Measurements from ENCODE around the gene PHLDB3. TPM values are rescaled to one million over a fixed set of nuclear protein-coding genes. Genes with fewer than 3 reads are reported as not detected.

PHLDB3 gene
- polyA plus RNA-seq, 2 of the 4 experiments (the other 2 are of a cell fraction): 5.5 to 12.0 TPM

DNA sequence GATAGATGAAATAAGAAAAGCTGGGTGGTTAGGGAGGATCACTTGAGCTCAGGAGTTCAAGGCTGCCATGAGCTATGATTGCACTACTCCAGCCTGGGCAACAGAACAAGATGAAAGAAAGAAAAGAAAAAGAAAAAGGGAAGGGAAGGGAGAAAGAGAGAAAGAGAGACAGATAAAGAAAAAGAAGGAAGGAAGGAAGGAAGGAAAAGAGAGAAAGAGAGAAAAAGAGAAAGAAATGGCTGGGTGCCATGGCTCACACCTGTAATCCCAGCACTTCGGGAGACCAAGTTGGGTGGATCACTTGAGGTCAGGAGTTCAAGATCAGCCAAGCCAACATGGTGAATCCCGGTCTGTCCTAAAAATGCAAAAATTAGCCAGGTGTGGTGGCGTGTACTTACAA is 68.8 kb downstream of the PHLDB3 start (continued):
- TF ChIP-seq, protein P1, sequence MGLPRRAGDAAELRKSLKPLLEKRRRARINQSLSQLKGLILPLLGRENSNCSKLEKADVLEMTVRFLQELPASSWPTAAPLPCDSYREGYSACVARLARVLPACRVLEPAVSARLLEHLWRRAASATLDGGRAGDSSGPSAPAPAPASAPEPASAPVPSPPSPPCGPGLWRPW (IDR thresholded peaks at IDR 0.05): no peak

DNA sequence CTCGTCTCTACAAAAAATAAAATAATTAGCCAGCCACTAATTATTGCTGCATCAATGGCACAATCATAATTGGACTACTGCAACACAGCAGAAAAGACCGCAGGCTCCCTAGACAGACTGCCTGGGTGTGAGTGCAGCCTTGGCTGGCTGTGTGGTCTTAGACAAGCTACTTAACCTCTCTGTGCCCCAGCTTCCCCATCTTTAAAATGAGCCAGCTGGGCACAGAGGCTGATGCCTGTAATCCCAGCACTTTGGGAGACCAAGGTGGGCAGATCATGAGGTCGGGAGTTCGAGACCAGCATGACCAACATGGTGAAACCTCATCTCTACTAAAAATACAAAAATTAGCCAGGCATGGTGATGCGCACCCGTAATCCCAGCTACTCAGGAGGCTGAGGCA is 70.9 kb downstream of the PHLDB3 start:
- H3K4me1 ChIP-seq: peaks cover 10% of the 10 kb centered on the region
- no peaks in the 10 kb centered on the region for H3K9me3 ChIP-seq
- whole genome bisulfite sequencing (ENCODE audit: missing lambda C conversion rate): 77% methylated on average over 6 of the region's 6 CpGs
- DNase-seq (ENCODE audit: low read depth in 1 of 2, low spot score in 1 of 2) (no peak), ATAC-seq (no peak), FAIRE-seq (no peak)
- TF ChIP-seq, protein P2, sequence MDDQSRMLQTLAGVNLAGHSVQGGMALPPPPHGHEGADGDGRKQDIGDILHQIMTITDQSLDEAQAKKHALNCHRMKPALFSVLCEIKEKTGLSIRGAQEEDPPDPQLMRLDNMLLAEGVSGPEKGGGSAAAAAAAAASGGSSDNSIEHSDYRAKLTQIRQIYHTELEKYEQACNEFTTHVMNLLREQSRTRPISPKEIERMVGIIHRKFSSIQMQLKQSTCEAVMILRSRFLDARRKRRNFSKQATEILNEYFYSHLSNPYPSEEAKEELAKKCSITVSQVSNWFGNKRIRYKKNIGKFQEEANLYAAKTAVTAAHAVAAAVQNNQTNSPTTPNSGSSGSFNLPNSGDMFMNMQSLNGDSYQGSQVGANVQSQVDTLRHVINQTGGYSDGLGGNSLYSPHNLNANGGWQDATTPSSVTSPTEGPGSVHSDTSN (IDR thresholded peaks at IDR 0.05): no peak
- TF ChIP-seq EHMT2 (IDR thresholded peaks at IDR 0.05; ENCODE audit: low read depth) (no peak), HDAC2 (IDR thresholded peaks at IDR 0.05) (no peak), JUNB (IDR thresholded peaks at IDR 0.05) (no peak), SMC3 (IDR thresholded peaks at IDR 0.05) (no peak), RARB (CRISPR knock-in tag; IDR thresholded peaks at IDR 0.05) (no peak), EHF (CRISPR knock-in tag; IDR thresholded peaks at IDR 0.05) (no peak)
- no peak overlapping the region for H3K27ac ChIP-seq
- H3K4me2 ChIP-seq: no peak overlapping the region
- CTCF ChIA-PET: interaction anchor here (1.1 to 9.9 kb wide), 9 partner anchors 9 to 94 kb away, joined by 3 to 105 read pairs (median 11); no protein-coding TSS in a partner anchor
- H3K4me3 ChIP-seq: no peak overlapping the region
- POLR2A ChIA-PET: interaction anchor here (0.7 kb wide), 2 partner anchors 9 to 435 kb away, joined by 7 to 10 read pairs; no protein-coding TSS in a partner anchor

DNA sequence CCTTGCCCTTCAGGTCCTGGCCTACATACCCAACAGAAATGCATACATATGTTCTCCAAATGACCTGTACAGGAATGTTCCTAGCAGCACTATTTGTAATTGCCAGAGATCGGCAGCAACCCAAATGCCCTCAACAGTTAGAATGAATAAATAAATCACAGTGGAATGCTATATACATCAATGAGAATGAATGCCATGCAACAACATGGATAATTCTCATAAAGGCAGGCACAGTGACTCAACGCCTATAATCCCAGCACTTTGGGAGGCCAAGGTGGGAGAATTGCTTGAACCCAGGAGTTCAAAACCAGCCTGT is 71.2 kb downstream of the PHLDB3 start:
- ATAC-seq (no peak), DNase-seq (ENCODE audit: low read depth in 1 of 2, low spot score in 1 of 2) (no peak), FAIRE-seq (no peak)
- 77% methylated on average over 2 of the region's 2 CpGs for WGBS (ENCODE audit: missing lambda C conversion rate)
- no peaks in the 10 kb centered on the region for H3K9me3 ChIP-seq
- CTCF ChIA-PET: interaction anchor here (1.0 to 9.9 kb wide), 11 partner anchors 8 to 95 kb away, joined by 3 to 105 read pairs (median 10); no protein-coding TSS in a partner anchor
- POLR2A ChIA-PET: interaction anchor here (0.7 kb wide), 2 partner anchors 9 to 434 kb away, joined by 7 to 10 read pairs; no protein-coding TSS in a partner anchor
- no peak overlapping the region for H3K27ac ChIP-seq
- no peak overlapping the region for H3K4me2 ChIP-seq
- H3K4me3 ChIP-seq: no peak overlapping the region
- peaks cover 7% of the 10 kb centered on the region for H3K4me1 ChIP-seq
- no peak for TF ChIP-seq JUN (IDR thresholded peaks at IDR 0.05)
- no peak for TF ChIP-seq HDAC2 (IDR thresholded peaks at IDR 0.05)
- TF ChIP-seq ESRRA (IDR thresholded peaks at IDR 0.05; ENCODE audit: borderline replicate concordance, low read length): no peak
- no peak for TF ChIP-seq KDM1A (IDR thresholded peaks at IDR 0.05; ENCODE audit: low read depth)
- TF ChIP-seq, protein P3, sequence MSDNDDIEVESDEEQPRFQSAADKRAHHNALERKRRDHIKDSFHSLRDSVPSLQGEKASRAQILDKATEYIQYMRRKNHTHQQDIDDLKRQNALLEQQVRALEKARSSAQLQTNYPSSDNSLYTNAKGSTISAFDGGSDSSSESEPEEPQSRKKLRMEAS (IDR thresholded peaks at IDR 0.05): no peak
- no peak for TF ChIP-seq HOXA7 (CRISPR knock-in tag; IDR thresholded peaks at IDR 0.05)
- no peak for TF ChIP-seq ZSCAN20 (CRISPR knock-in tag; IDR thresholded peaks at IDR 0.05)
- no peak for TF ChIP-seq POLR2AphosphoS2 (conservative IDR thresholded peaks at IDR 0.05; ENCODE audit: low read length)
- TF ChIP-seq, protein P4, sequence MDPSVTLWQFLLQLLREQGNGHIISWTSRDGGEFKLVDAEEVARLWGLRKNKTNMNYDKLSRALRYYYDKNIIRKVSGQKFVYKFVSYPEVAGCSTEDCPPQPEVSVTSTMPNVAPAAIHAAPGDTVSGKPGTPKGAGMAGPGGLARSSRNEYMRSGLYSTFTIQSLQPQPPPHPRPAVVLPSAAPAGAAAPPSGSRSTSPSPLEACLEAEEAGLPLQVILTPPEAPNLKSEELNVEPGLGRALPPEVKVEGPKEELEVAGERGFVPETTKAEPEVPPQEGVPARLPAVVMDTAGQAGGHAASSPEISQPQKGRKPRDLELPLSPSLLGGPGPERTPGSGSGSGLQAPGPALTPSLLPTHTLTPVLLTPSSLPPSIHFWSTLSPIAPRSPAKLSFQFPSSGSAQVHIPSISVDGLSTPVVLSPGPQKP (IDR thresholded peaks at IDR 0.05; ENCODE audit: low read depth, low read length): no peak
- no peak for TF ChIP-seq ZC3H11A (IDR thresholded peaks at IDR 0.05)
- no peak for TF ChIP-seq MAFK (IDR thresholded peaks at IDR 0.05; ENCODE audit: partially characterized antibody)
- TF ChIP-seq, protein P5, sequence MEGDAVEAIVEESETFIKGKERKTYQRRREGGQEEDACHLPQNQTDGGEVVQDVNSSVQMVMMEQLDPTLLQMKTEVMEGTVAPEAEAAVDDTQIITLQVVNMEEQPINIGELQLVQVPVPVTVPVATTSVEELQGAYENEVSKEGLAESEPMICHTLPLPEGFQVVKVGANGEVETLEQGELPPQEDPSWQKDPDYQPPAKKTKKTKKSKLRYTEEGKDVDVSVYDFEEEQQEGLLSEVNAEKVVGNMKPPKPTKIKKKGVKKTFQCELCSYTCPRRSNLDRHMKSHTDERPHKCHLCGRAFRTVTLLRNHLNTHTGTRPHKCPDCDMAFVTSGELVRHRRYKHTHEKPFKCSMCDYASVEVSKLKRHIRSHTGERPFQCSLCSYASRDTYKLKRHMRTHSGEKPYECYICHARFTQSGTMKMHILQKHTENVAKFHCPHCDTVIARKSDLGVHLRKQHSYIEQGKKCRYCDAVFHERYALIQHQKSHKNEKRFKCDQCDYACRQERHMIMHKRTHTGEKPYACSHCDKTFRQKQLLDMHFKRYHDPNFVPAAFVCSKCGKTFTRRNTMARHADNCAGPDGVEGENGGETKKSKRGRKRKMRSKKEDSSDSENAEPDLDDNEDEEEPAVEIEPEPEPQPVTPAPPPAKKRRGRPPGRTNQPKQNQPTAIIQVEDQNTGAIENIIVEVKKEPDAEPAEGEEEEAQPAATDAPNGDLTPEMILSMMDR (IDR thresholded peaks at IDR 0.05): no peak
- no peak for TF ChIP-seq JUNB (IDR thresholded peaks at IDR 0.05)
- TF ChIP-seq RAD21 (conservative IDR thresholded peaks at IDR 0.05 in 1 of 2, IDR thresholded peaks at IDR 0.05 in 1 of 2): no peak
- TF ChIP-seq SMC3 (IDR thresholded peaks at IDR 0.05): no peak
- TF ChIP-seq, protein P6, sequence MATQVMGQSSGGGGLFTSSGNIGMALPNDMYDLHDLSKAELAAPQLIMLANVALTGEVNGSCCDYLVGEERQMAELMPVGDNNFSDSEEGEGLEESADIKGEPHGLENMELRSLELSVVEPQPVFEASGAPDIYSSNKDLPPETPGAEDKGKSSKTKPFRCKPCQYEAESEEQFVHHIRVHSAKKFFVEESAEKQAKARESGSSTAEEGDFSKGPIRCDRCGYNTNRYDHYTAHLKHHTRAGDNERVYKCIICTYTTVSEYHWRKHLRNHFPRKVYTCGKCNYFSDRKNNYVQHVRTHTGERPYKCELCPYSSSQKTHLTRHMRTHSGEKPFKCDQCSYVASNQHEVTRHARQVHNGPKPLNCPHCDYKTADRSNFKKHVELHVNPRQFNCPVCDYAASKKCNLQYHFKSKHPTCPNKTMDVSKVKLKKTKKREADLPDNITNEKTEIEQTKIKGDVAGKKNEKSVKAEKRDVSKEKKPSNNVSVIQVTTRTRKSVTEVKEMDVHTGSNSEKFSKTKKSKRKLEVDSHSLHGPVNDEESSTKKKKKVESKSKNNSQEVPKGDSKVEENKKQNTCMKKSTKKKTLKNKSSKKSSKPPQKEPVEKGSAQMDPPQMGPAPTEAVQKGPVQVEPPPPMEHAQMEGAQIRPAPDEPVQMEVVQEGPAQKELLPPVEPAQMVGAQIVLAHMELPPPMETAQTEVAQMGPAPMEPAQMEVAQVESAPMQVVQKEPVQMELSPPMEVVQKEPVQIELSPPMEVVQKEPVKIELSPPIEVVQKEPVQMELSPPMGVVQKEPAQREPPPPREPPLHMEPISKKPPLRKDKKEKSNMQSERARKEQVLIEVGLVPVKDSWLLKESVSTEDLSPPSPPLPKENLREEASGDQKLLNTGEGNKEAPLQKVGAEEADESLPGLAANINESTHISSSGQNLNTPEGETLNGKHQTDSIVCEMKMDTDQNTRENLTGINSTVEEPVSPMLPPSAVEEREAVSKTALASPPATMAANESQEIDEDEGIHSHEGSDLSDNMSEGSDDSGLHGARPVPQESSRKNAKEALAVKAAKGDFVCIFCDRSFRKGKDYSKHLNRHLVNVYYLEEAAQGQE (IDR thresholded peaks at IDR 0.05): no peak
- TF ChIP-seq NFE2L2 (conservative IDR thresholded peaks at IDR 0.05; ENCODE audit: low read length): no peak
- TF ChIP-seq CEBPB (IDR thresholded peaks at IDR 0.05): no peak
- TF ChIP-seq CHD4 (IDR thresholded peaks at IDR 0.05; ENCODE audit: borderline replicate concordance): no peak
